A549 (cell line): ENCODE measurements around the gene MAP6. TPM values are rescaled to one million over a fixed set of nuclear protein-coding genes. Genes with fewer than 3 reads are reported as not detected.

Experiments used
- ATAC-seq, 2 experiments: fragments of 200-7000 bp in 1 of 2; fragments of >200 bp in 1 of 2; cut with Nextera tagmentation in 1 of 2; cut with Tn5 transposase in 1 of 2; 3 replicates each; pipeline versions ENCODE4 v1.8.0 to v1.9.1; 2018 to 2020; ENCODE audit warnings: mild to moderate bottlenecking in 1 of 2, moderate library complexity in 1 of 2
- CTCF ChIA-PET: fragments of 300-600 bp; sonication (Branson Sonifier 250); formaldehyde crosslinking; extraction: SDS; loops from one replicate; lab custom pipeline; 2021; ENCODE audit warnings: antibody characterized with exemption, inconsistent platforms; lab: Yijun Ruan, JAX
- POLR2A ChIA-PET: fragments of 350-600 bp; formaldehyde crosslinking; extraction: SDS; loops from one replicate; lab custom pipeline; 2021; ENCODE audit warnings: antibody characterized with exemption, inconsistent platforms; lab: Yijun Ruan, JAX
- DNase-seq, 2 experiments: peaks; one replicate each; pipeline versions ENCODE4 v3.0.0 to v3.0.0-alpha.2; 2011 to 2016; ENCODE audit warnings: low read depth in 1 of 2, low spot score in 1 of 2
- FAIRE-seq: peaks from 2 replicates; lab custom pipeline; 2011; peaks lifted over from hg19 to GRCh38; lab: Jason Lieb, UNC
- H3K27ac ChIP-seq, 2 experiments: fragments of >200 bp; sonication (Bioruptor Twin); formaldehyde crosslinking; 3 replicates each; pipeline ENCODE4 v1.5.1; 2016 to 2017
- H3K4me1 ChIP-seq: fragments of >200 bp; sonication (Bioruptor Twin); formaldehyde crosslinking; 3 replicates; pipeline ENCODE4 v1.6.1; 2016
- H3K4me2 ChIP-seq: fragments of >200 bp; sonication (Bioruptor Twin); formaldehyde crosslinking; 3 replicates; pipeline ENCODE4 v1.6.1; 2016
- H3K4me3 ChIP-seq: fragments of >200 bp; sonication (Bioruptor Twin); formaldehyde crosslinking; 3 replicates; pipeline ENCODE4 v1.5.1; 2016
- H3K9me3 ChIP-seq: fragments of >200 bp; sonication (Bioruptor Twin); formaldehyde crosslinking; 3 replicates; pipeline ENCODE4 v1.6.1; 2016
- CHD2 ChIP-seq: fragments of 150-350 bp; IDR thresholded peaks from 2 replicates; pipeline ENCODE4 v1.6.1; 2014; ENCODE audit warnings: low read length; ENCODE audit not compliant: partially characterized antibody
- CTCF ChIP-seq: fragments of >200 bp; sonication (Bioruptor Twin); formaldehyde crosslinking; IDR thresholded peaks from 3 replicates; pipeline ENCODE4 v1.5.1; 2016
- EP300 ChIP-seq, 2 experiments: fragments of >200 bp; sonication (Bioruptor Twin); formaldehyde crosslinking; IDR thresholded peaks; 2 replicates in 1 of 2; 3 replicates in 1 of 2; pipeline ENCODE4 v1.6.1; 2016 to 2017
- ESRRA ChIP-seq: fragments of 150-350 bp; IDR thresholded peaks from 2 replicates; pipeline ENCODE4 v1.6.1; 2014; ENCODE audit warnings: mild to moderate bottlenecking, low read length, borderline replicate concordance
- HOXA7 ChIP-seq: fragments of 250-450 bp; sonication (Bioruptor Pico); IDR thresholded peaks from 2 replicates; pipeline ENCODE4 v1.5.0; 2020; ENCODE audit warnings: mild to moderate bottlenecking, moderate library complexity
- HOXB13 ChIP-seq: fragments of 250-450 bp; sonication (Bioruptor Pico); IDR thresholded peaks from 2 replicates; pipeline ENCODE4 v1.5.0; 2020; ENCODE audit warnings: low read depth, mild to moderate bottlenecking, moderate library complexity
- JUN ChIP-seq, 2 experiments: fragments of >200 bp; sonication (Bioruptor Twin); formaldehyde crosslinking; IDR thresholded peaks; 2 replicates in 1 of 2; 3 replicates in 1 of 2; pipeline ENCODE4 v1.6.1; 2016 to 2017
- NPAS2 ChIP-seq: fragments of 250-450 bp; sonication (Bioruptor Pico); IDR thresholded peaks from 2 replicates; pipeline ENCODE4 v1.8.0; 2022; ENCODE audit warnings: mild to moderate bottlenecking, moderate library complexity, borderline replicate concordance
- PBX3 ChIP-seq: IDR thresholded peaks from 2 replicates; pipeline ENCODE4 v1.6.1; 2012
- POLR2A ChIP-seq: IDR thresholded peaks from 2 replicates; pipeline ENCODE4 v1.6.1; 2012; ENCODE audit warnings: mild to moderate bottlenecking, low read length
- POLR2AphosphoS2 ChIP-seq: conservative IDR thresholded peaks from 2 replicates; pipeline ENCODE4 v1.6.1; 2012; ENCODE audit warnings: low read length, improper control_type of control experiment, inconsistent platforms
- RCOR1 ChIP-seq: fragments of 150-350 bp; IDR thresholded peaks from 2 replicates; pipeline ENCODE4 v1.6.1; 2014; ENCODE audit warnings: antibody characterized with exemption, low read length, low read depth
- SMC3 ChIP-seq: fragments of >200 bp; sonication (Bioruptor Twin); formaldehyde crosslinking; IDR thresholded peaks from 3 replicates; pipeline ENCODE4 v1.6.1; 2018; ENCODE audit warnings: inconsistent platforms
- SREBF2 ChIP-seq: fragments of 450-650 bp; IDR thresholded peaks from 2 replicates; pipeline ENCODE4 v1.6.1; 2014; ENCODE audit warnings: mild to moderate bottlenecking, moderate library complexity
- TP53 ChIP-seq: fragments of 250-450 bp; sonication (Bioruptor Pico); IDR thresholded peaks from 2 replicates; pipeline ENCODE4 v1.5.0; 2021; ENCODE audit warnings: mild to moderate bottlenecking, moderate library complexity
- ZSCAN20 ChIP-seq: fragments of 250-450 bp; sonication (Bioruptor Pico); IDR thresholded peaks from 2 replicates; pipeline ENCODE4 v1.8.0; 2022; ENCODE audit warnings: mild to moderate bottlenecking, moderate library complexity
- WGBS: methylation state at CpG from one replicate; pipeline ENCODE4 v1.1.6; 2017; ENCODE audit errors: missing lambda C conversion rate; 5-methylcytosine and 5-hydroxymethylcytosine counted together
- polyA plus RNA-seq, 4 experiments: library from polyadenylated mRNA; depleted of rRNA in 3 of 4; stranded (reverse); fragments of >200 nt; fragmentation: RNase III in 1 of 4; extraction: RNeasy Plus Mini Kit Qiagen cat#74134 plus additional on column Dnase treatment in 1 of 4; gene quantifications; 2 replicates in 3 of 4; 3 replicates in 1 of 4; pipeline ENCODE4 v1.2.3, GENCODE V29; 2011 to 2017

Gene MAP6
- polyA plus RNA-seq, 2 of the 4 experiments (the other 2 are of a cell fraction), result 1.1 to 2.1 TPM

GRCh38 chr11:75583718-75584658, 84.8 kb downstream of the MAP6 start:
- Histone ChIP-seq H3K4me1 (no peaks in the 10 kb centered on the region; the same call in 2 of the 3 replicates), H3K4me3 (peak overlapping the region; percentile 49)
- 79% methylated on average over 40 of the region's 42 CpGs for WGBS
- POLR2A ChIA-PET, result interaction anchor here (0.6 to 2.2 kb wide), 2 partner anchors 22 to 206 kb away, joined by 6 to 9 read pairs; partner anchors contain the start of gene SERPINH1
- peak; percentile 50 to 57; a peak in 4 of 6 replicates for ATAC-seq
- TF ChIP-seq RCOR1, result no peak
- TF ChIP-seq HOXB13 (CRISPR knock-in tag), result no peak
- TF ChIP-seq, all 56 proteins: peak for 0
- FAIRE-seq (no peak), DNase-seq (no peak)
- Histone ChIP-seq H3K4me2 (peak overlapping the region; percentile 79), H3K9me3 (no peaks in the 10 kb centered on the region), H3K27ac (peak overlapping the region; percentile 78 to 88)
- CTCF ChIA-PET, result interaction anchor here (0.7 to 3.0 kb wide), 3 partner anchors 14 to 72 kb away, joined by 3 to 11 read pairs (median 4); no protein-coding TSS in a partner anchor

GRCh38 chr11:75582895-75583717, 85.7 kb downstream of the MAP6 start:
- peak overlapping the region; percentile 79 for H3K4me2 ChIP-seq
- CTCF ChIA-PET, result interaction anchor here (3.0 kb wide), 1 partner anchor 15 kb away, joined by 11 read pairs; no protein-coding TSS in a partner anchor

GRCh38 chr11:75582506-75582894, 86.3 kb downstream of the MAP6 start:
- Histone ChIP-seq H3K4me1 (no peaks in the 10 kb centered on the region; the same call in 2 of the 3 replicates), H3K4me2 (peak overlapping the region; percentile 79), H3K9me3 (no peaks in the 10 kb centered on the region), H3K4me3 (peak overlapping the region; percentile 49; the same call in 1 of the 3 replicates), H3K27ac (peak overlapping the region in 1 of 2 experiments; percentile 88; a peak in 3 of 6 replicates)
- ChIA-PET POLR2A (interaction anchor here (0.7 to 2.2 kb wide), 3 partner anchors 20 to 625 kb away, joined by 3 to 9 read pairs (median 4); partner anchors contain the start of gene SERPINH1), CTCF (interaction anchor here (1.5 to 3.0 kb wide), 2 partner anchors 9 to 15 kb away, joined by 6 to 11 read pairs; no protein-coding TSS in a partner anchor)
- FAIRE-seq, result no peak
- DNase-seq, result no peak
- 71% methylated on average over 4 of the region's 4 CpGs for WGBS
- ATAC-seq, result no peak
- TF ChIP-seq POLR2AphosphoS2 (no peak), HOXA7 (CRISPR knock-in tag) (no peak), TP53 (CRISPR knock-in tag) (no peak), NPAS2 (no peak), JUN (IDR thresholded peaks at IDR 0.05) (no peak), PBX3 (no peak), ESRRA (no peak), SREBF2 (no peak), ZSCAN20 (no peak), SMC3 (no peak), CTCF (no peak), EP300 (IDR thresholded peaks at IDR 0.05) (no peak)

More at GRCh38 chr11:75582895-75583717, 85.7 kb downstream of the MAP6 start:
- FAIRE-seq (no peak), ATAC-seq (peak; percentile 79 to 89), DNase-seq (peak; percentile 53 to 59)
- no peaks in the 10 kb centered on the region for H3K9me3 ChIP-seq
- H3K27ac ChIP-seq, result peak overlapping the region; percentile 78 to 88
- TF ChIP-seq CHD2 (peak; percentile 39), POLR2AphosphoS2 (no peak), POLR2A (peak; percentile 23; the same call in 1 of the 2 replicates), CTCF (0 out of 3 replicates have a peak, but pooled peaks have one; percentile 11)
- WGBS, result 60% methylated on average over 25 of the region's 68 CpGs
- POLR2A ChIA-PET, result interaction anchor here (0.7 to 2.2 kb wide), 3 partner anchors 21 to 624 kb away, joined by 3 to 9 read pairs (median 4); partner anchors contain the start of gene SERPINH1
- H3K4me3 ChIP-seq, result peak overlapping the region; percentile 49
- no peaks in the 10 kb centered on the region; the same call in 2 of the 3 replicates for H3K4me1 ChIP-seq
